ENCODE measurements around the gene UNC93A. TPM values are rescaled to one million over a fixed set of nuclear protein-coding genes. Genes with fewer than 3 reads are reported as not detected.

Gene UNC93A
- total RNA-seq, 1 donor from 2014 or later = not detected

DNA sequence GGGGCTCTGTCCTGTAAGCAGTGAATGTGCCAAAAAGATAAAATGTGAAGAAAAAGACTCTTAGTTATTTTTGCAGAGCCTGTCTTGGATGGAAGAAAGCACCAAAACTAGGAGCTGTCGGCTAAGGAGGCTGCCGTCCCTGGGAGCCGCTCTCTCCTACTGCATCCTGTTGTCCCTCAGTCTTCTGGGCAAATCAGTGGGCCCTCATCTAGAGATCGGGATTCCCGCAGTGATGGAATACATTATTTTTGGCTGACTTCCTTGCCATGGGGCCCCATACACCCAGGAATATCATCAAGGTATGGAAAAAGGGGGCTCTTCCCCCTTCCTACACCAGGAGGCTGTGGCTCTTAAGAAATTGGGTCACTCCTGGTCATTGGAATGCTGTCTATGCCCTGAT lies 37.0 kb downstream of the UNC93A start:
- no peak for DNase-seq
- intact Hi-C loops (cut with DNase I) = no loop called here

DNA sequence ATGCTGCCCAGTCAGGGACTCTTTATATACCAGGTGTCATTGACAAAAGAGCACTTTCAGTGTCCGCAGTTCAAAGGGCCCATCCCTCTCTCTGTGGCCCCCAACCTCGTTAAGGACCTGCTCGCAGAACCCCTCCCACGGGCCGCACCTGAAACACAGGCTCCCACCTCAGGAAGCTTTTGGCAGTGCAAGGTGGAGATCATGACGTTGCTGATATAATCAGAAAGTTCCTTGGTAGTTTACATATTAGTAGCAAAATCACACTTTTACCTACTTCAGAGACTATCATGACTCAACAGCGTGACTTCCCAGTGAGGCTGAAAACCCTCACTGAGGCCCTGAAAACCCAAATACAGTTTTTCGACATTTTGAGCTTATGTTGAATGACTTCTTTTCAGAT lies 37.9 kb downstream of the UNC93A start:
- intact Hi-C loops (cut with DNase I) = no loop called here
- DNase-seq (no peak), ATAC-seq (ENCODE audit: poor library complexity) (no peak)

More for the DNA sequence above, 37.0 kb downstream of the UNC93A start:
- ATAC-seq (ENCODE audit: poor library complexity) = no peak

- ATAC-seq (ENCODE audit: poor library complexity) (no peak), DNase-seq (no peak)
- intact Hi-C loops (cut with DNase I) = no loop called here
These were observed 39.6 kb downstream of the UNC93A start for GRCh38 chr6:167330750-167331149.

DNA sequence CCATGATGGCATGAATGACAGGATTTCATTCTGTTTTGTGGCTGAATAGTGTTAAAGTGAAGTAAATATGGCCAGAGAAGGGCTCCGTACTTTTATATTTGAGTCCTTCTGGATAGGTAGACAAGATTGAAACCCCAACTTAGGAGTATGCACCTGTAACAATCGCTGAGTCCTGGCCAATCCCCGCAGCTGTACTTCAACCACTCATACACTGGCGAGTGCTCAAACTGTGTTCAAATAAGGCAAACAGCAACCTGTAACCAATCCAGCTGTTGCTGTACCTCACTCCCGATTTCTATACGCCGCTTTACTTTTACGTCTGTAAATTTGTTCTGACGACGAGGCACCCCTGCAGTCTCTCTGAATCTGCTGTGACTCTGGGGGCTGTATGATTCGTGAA lies 40.5 kb downstream of the UNC93A start:
- no peak for DNase-seq
- intact Hi-C loops (cut with DNase I) = no loop called here
- no peak for ATAC-seq (ENCODE audit: poor library complexity)

DNA sequence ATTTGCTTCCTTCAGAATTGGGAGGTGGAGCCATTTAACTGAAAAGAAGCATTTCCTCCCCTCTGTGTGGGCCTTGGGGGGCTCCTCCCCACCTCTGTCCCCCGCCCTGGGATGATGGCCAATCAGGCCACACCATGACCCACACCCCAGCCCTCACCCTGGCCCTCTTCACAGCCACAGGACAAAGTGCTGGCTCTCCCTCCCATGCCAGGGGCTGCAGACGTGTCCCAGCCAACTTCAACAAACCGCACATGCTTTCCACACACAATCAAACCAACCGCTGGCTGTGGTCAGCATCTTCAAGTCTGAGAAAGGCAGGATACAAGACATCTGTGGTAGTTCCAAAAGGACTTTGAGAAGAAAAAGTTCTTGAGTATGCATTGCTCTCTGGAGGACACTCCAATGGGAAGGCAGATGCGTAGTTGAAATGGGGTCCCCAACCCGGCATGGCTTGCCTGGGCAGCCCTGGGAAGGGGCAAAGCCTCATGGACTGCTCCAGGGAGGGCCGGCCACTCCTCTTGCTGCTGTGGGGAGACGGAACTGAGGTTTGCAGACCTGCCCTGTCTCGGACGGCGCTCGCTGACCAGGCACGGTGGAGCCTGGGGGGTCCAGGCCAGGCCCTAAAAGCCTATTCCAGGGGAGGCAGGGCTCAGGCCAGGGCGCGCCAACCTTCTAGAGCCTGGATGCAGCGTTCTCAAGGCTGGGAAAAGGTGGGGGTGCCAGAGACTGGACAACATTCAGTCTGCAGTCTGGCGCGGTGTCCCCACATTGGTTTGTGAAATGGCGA lies 45.9 kb downstream of the UNC93A start:
- DNase-seq = no peak
- intact Hi-C loops (cut with DNase I) = no loop called here

GRCh38 chr6:167337675-167338449 lies 46.7 kb downstream of the UNC93A start:
- ATAC-seq (ENCODE audit: poor library complexity) = no peak
- intact Hi-C loops (cut with DNase I) = no loop called here
- DNase-seq = no peak

More for the DNA sequence above, 45.9 kb downstream of the UNC93A start:
- ATAC-seq (ENCODE audit: poor library complexity) = no peak

- intact Hi-C loops (cut with DNase I) = no loop called here
- ATAC-seq (ENCODE audit: poor library complexity) (no peak), DNase-seq (no peak)
These were observed 47.5 kb downstream of the UNC93A start for GRCh38 chr6:167338541-167339117.

DNA sequence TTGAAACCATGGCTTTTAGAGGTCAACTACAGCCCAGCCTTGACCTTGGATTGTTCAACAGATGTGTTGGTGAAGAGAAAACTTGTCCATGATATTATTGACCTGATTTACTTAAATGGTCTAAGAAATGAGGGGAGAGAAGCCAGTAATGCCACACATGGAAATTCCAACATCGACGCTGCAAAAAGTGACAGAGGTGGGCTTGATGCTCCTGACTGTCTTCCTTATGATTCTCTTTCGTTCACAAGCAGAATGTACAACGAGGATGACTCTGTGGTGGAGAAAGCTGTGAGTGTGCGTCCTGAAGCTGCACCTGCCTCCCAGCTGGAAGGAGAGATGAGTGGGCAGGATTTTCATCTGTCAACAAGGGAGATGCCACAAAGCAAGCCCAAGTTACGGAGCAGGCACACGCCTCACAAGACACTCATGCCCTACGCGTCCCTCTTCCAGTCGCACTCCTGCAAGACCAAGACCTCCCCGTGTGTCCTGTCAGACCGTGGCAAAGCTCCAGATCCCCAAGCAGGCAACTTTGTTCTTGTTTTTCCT lies 50.0 kb downstream of the UNC93A start:
- ATAC-seq (ENCODE audit: poor library complexity) = no peak
- intact Hi-C loops (cut with DNase I) = no loop called here
- DNase-seq = no peak

GRCh38 chr6:167341665-167342655 lies 50.8 kb downstream of the UNC93A start:
- DNase-seq (no peak), ATAC-seq (ENCODE audit: poor library complexity) (no peak)
- intact Hi-C loops (cut with DNase I) = no loop called here

- intact Hi-C loops (cut with DNase I) = no loop called here
- DNase-seq (no peak), ATAC-seq (ENCODE audit: poor library complexity) (no peak)
These were observed 51.9 kb downstream of the UNC93A start for GRCh38 chr6:167342879-167343610.

- intact Hi-C loops (cut with DNase I) = no loop called here
- ATAC-seq (ENCODE audit: poor library complexity) (no peak), DNase-seq (no peak)
These were observed 54.2 kb downstream of the UNC93A start for GRCh38 chr6:167345348-167345747.

DNA sequence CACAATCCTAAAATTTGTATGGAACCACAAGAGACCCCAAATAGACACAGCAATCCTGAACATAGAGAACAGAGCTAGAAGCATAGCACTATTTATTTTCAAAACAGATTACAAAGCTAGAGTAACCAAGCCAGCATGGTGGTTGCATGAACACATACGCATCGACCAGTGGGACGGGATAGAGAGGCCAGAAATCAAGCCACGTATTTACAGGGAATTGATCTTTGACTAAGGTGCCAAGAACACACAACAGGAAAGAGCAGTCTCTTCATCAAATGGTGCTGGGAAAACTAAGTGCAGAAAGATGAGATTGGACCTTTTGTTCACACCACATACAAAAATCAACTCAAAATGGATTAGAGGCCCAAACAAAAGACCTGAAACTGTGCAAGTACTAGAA lies 54.8 kb downstream of the UNC93A start:
- DNase-seq = no peak
- intact Hi-C loops (cut with DNase I) = no loop called here

DNA sequence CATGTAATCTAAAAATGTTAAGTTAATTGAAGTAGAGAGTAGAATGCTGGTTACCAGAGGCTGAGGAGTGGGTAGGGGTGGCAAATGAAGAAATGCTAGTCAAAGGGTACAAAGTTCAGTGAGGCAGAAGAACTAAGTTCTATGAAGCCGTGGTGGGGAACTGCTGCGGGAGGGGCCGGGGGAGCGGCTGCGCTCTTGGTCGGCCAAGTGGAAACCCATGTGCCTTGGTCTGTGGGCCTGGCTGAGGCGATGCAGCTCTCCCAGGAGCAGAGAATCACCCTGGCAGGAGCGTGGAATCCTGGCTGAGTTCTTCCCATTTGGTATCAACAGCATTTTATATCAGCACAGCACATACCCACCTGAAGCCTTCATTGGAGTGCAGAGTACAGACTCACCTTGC lies 56.1 kb downstream of the UNC93A start:
- intact Hi-C loops (cut with DNase I) = no loop called here
- DNase-seq (no peak), ATAC-seq (ENCODE audit: poor library complexity) (no peak)

More for the DNA sequence above, 54.8 kb downstream of the UNC93A start:
- ATAC-seq (ENCODE audit: poor library complexity) = no peak

- intact Hi-C loops (cut with DNase I) = no loop called here
- DNase-seq = no peak
- no peak for ATAC-seq (ENCODE audit: poor library complexity)
These were observed 58.6 kb downstream of the UNC93A start for GRCh38 chr6:167349631-167350274.

GRCh38 chr6:167350275-167350696 lies 59.2 kb downstream of the UNC93A start:
- ATAC-seq (ENCODE audit: poor library complexity) = peak; percentile 14
- DNase-seq = no peak
- intact Hi-C loops (cut with DNase I) = no loop called here

GRCh38 chr6:167350731-167351655 lies 59.9 kb downstream of the UNC93A start:
- intact Hi-C loops (cut with DNase I) = no loop called here
- peak; percentile 87 for ATAC-seq (ENCODE audit: poor library complexity)
- peak; percentile 78 for DNase-seq

Data from Right ventricle myocardium superior (tissue), 1 donor.